HepG2 (cell line): ENCODE data around the gene GAS2L1. TPM values are rescaled to one million over a fixed set of nuclear protein-coding genes. Genes with fewer than 3 reads are reported as not detected.

ENCODE experiments used
- ATAC-seq: fragments of 200-7000 bp; cut with Tn5 transposase; 3 replicates; pipeline ENCODE4 v1.9.1; 2020; ENCODE audit warnings: mild to moderate bottlenecking, moderate library complexity
- BruUV-seq: library from RNA; stranded (reverse); fragments of 400-500 nt; replicated peaks from 2 replicates; lab custom pipeline; 2021; lab: Mats Ljungman, UMichigan
- CTCF ChIA-PET: fragments of 300-600 bp; formaldehyde crosslinking; extraction: SDS; loops from one replicate; lab custom pipeline; 2021; ENCODE audit warnings: low total read pairs, inconsistent platforms, low intra/inter-chr PET ratio; lab: Yijun Ruan, JAX
- POLR2A ChIA-PET: fragments of 350-600 bp; sonication (Branson Sonifier 250); formaldehyde crosslinking; loops from one replicate; lab custom pipeline; 2020; ENCODE audit warnings: antibody characterized with exemption, inconsistent platforms; lab: Yijun Ruan, JAX
- DNase-seq: peaks from one replicate; pipeline ENCODE4 v3.0.0-alpha.2; 2015; ENCODE audit warnings: low spot score
- FAIRE-seq: peaks from 3 replicates; lab custom pipeline; 2011; peaks lifted over from hg19 to GRCh38; lab: Jason Lieb, UNC
- H2AFZ ChIP-seq: one replicate; pipeline ENCODE4 v1.6.1; 2011; ENCODE audit warnings: low read length, inconsistent platforms
- H3K27ac ChIP-seq: fragments of 300-600 bp; 3 replicates; pipeline ENCODE4 v1.8.0; 2011; ENCODE audit warnings: mixed run types, mild to moderate bottlenecking, mixed read lengths, low read length, inconsistent platforms; ENCODE audit not compliant: insufficient read depth; ENCODE audit errors: extremely low read length
- H3K27me3 ChIP-seq, 2 experiments: fragments of 200-600 bp in 1 of 2; 2 replicates in 1 of 2; 3 replicates in 1 of 2; pipeline versions ENCODE4 v1.6.0 to v1.8.0; 2011; ENCODE audit warnings: low read length in 2 of 2, mild to moderate bottlenecking in 2 of 2, moderate library complexity in 2 of 2, inconsistent platforms in 1 of 2; ENCODE audit not compliant: insufficient read depth in 2 of 2, control insufficient read depth in 1 of 2
- H3K36me3 ChIP-seq, 2 experiments: fragments of 200-600 bp in 1 of 2; replicated peaks in 1 of 2; 2 replicates in 1 of 2; 3 replicates in 1 of 2; pipeline versions ENCODE4 v1.5.1 to v1.8.0; 2011; ENCODE audit warnings: low read length in 2 of 2, inconsistent platforms in 1 of 2; ENCODE audit not compliant: insufficient read depth in 2 of 2, control insufficient read depth in 1 of 2
- H3K4me1 ChIP-seq: 2 replicates; pipeline ENCODE4 v1.5.1; 2012; ENCODE audit warnings: low read length, inconsistent platforms; ENCODE audit not compliant: insufficient read depth
- H3K4me2 ChIP-seq: 2 replicates; pipeline ENCODE4 v1.6.0; 2011; ENCODE audit warnings: low read depth, low read length, inconsistent platforms
- H3K4me3 ChIP-seq, 3 experiments: fragments of 200-600 bp in 1 of 3; sonication (generic), shearing (Covaris generic) in 1 of 3; replicated peaks in 1 of 3; 2 replicates each; pipeline ENCODE4 v1.5.1; 2011 to 2016; ENCODE audit warnings: low read length in 3 of 3, inconsistent platforms in 2 of 3, low read depth in 2 of 3, mild to moderate bottlenecking in 2 of 3, control low read depth in 1 of 3, mixed read lengths in 1 of 3; ENCODE audit not compliant: insufficient read depth in 1 of 3
- H3K79me2 ChIP-seq: one replicate; pipeline ENCODE4 v1.6.1; 2011; ENCODE audit warnings: low read length, inconsistent platforms; ENCODE audit not compliant: insufficient read depth
- H3K9ac ChIP-seq: 2 replicates; pipeline ENCODE4 v1.6.0; 2011; ENCODE audit warnings: mild to moderate bottlenecking, low read depth, low read length, inconsistent platforms; ENCODE audit not compliant: insufficient read depth
- H3K9me3 ChIP-seq: 2 replicates; pipeline ENCODE4 v1.5.1; 2012; ENCODE audit warnings: mild to moderate bottlenecking, low read length
- H4K20me1 ChIP-seq: 2 replicates; pipeline ENCODE4 v1.6.0; 2011; ENCODE audit warnings: inconsistent platforms, mild to moderate bottlenecking, low read length, moderate library complexity; ENCODE audit not compliant: insufficient read depth
- EEA1 ChIP-seq: sonication (generic); formaldehyde crosslinking; IDR thresholded peaks from 2 replicates; pipeline ENCODE4 v1.5.1; 2020; ENCODE audit warnings: mild to moderate bottlenecking, missing genetic modification reagents, borderline replicate concordance
- HMG20A ChIP-seq: IDR thresholded peaks from 2 replicates; pipeline ENCODE4 v1.6.1; 2016; ENCODE audit warnings: borderline replicate concordance
- KLF16 ChIP-seq, 2 experiments: sonication (generic) in 1 of 2; formaldehyde crosslinking in 1 of 2; IDR thresholded peaks; 2 replicates each; pipeline versions ENCODE4 v1.6.1 to v1.8.0; 2016 to 2023; ENCODE audit warnings: missing genetic modification reagents in 2 of 2, missing compliant biosample characterization in 1 of 2
- MTF1 ChIP-seq: sonication (generic); formaldehyde crosslinking; IDR thresholded peaks from 2 replicates; pipeline ENCODE4 v1.5.0; 2020; ENCODE audit warnings: missing genetic modification reagents
- whole genome bisulfite sequencing: methylation state at CpG from one replicate; pipeline ENCODE4 v1.1.6; 2017; ENCODE audit warnings: low lambda C conversion rate; 5-methylcytosine and 5-hydroxymethylcytosine counted together
- in situ Hi-C: cut with HindIII; loops from 2 replicates; pipeline ENCODE4 v1.10.0; 2017; ENCODE audit warnings: low pct_unique_long_range_greater_than_20kb; ENCODE audit not compliant: extremely low pct_ligation_motif_present
- intact Hi-C: fragments of 100-400 bp; cut with micrococcal nuclease; formaldehyde crosslinking; loops from one replicate; pipeline ENCODE4 v1.10.0; 2022; ENCODE audit not compliant: unreplicated experiment
- polyA plus RNA-seq, 8 experiments: library from polyadenylated mRNA; depleted of rRNA in 3 of 8; stranded (reverse) in 7 of 8; unstranded in 1 of 8; fragments of >200 nt; fragmentation: Illumina TruSeq in 4 of 8; extraction: Trizol in 4 of 8; gene quantifications; 2 replicates each; pipeline versions ENCODE4 v1.2.1 to v1.2.3, GENCODE V29; 2011 to 2016; ENCODE audit warnings: low read depth in 4 of 8, missing spikeins in 1 of 8, mixed read lengths in 1 of 8; ENCODE audit not compliant: insufficient read depth in 1 of 8
- total RNA-seq, 5 experiments: library from RNA; depleted of rRNA; stranded (reverse); fragments of >200 nt; fragmentation: Illumina TruSeq; extraction: Trizol; gene quantifications; 2 replicates each; pipeline ENCODE4 v1.2.3, GENCODE V29; 2016; ENCODE audit warnings: low read depth in 1 of 5
- TF ChIP-seq, protein P1 (sequence below): sonication (generic); formaldehyde crosslinking; IDR thresholded peaks from 2 replicates; pipeline ENCODE4 v1.5.1; 2020; ENCODE audit warnings: mild to moderate bottlenecking, missing genetic modification reagents, borderline replicate concordance
- TF ChIP-seq, protein P2 (sequence below): sonication (generic); formaldehyde crosslinking; IDR thresholded peaks from 2 replicates; pipeline ENCODE4 v1.9.0; 2021; ENCODE audit warnings: mild to moderate bottlenecking, missing genetic modification reagents

GAS2L1 gene
- total and polyA plus RNA-seq, 2 of the 13 experiments (the other 11 are each of a cell fraction or from before 2014, with no cell fraction given): 1.8 to 3.3 TPM

DNA sequence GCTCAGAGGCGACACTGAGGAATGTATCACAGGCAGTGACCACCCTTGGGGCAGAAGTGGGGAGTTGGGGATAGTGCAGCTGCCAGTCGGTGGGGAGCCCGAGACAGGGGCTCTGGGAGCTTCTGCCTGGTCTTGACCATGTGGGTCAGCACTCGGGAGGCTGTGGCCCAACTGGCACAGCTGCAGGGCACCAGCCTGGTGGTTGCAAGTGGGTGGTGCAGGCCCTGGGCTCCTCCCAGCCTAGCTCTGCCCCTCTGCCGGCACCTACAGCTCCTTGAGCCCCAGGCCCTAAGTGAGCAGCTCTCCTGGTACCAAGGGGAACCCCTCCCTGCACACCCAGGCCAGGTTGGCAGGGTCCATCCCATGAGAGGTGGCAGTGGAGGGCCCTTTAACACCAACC, 21.6 kb downstream of the GAS2L1 start (continued):
- TF ChIP-seq, protein P1, sequence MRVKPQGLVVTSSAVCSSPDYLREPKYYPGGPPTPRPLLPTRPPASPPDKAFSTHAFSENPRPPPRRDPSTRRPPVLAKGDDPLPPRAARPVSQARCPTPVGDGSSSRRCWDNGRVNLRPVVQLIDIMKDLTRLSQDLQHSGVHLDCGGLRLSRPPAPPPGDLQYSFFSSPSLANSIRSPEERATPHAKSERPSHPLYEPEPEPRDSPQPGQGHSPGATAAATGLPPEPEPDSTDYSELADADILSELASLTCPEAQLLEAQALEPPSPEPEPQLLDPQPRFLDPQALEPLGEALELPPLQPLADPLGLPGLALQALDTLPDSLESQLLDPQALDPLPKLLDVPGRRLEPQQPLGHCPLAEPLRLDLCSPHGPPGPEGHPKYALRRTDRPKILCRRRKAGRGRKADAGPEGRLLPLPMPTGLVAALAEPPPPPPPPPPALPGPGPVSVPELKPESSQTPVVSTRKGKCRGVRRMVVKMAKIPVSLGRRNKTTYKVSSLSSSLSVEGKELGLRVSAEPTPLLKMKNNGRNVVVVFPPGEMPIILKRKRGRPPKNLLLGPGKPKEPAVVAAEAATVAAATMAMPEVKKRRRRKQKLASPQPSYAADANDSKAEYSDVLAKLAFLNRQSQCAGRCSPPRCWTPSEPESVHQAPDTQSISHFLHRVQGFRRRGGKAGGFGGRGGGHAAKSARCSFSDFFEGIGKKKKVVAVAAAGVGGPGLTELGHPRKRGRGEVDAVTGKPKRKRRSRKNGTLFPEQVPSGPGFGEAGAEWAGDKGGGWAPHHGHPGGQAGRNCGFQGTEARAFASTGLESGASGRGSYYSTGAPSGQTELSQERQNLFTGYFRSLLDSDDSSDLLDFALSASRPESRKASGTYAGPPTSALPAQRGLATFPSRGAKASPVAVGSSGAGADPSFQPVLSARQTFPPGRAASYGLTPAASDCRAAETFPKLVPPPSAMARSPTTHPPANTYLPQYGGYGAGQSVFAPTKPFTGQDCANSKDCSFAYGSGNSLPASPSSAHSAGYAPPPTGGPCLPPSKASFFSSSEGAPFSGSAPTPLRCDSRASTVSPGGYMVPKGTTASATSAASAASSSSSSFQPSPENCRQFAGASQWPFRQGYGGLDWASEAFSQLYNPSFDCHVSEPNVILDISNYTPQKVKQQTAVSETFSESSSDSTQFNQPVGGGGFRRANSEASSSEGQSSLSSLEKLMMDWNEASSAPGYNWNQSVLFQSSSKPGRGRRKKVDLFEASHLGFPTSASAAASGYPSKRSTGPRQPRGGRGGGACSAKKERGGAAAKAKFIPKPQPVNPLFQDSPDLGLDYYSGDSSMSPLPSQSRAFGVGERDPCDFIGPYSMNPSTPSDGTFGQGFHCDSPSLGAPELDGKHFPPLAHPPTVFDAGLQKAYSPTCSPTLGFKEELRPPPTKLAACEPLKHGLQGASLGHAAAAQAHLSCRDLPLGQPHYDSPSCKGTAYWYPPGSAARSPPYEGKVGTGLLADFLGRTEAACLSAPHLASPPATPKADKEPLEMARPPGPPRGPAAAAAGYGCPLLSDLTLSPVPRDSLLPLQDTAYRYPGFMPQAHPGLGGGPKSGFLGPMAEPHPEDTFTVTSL: no peak
- TF ChIP-seq, all 625 proteins: peak for 0

DNA sequence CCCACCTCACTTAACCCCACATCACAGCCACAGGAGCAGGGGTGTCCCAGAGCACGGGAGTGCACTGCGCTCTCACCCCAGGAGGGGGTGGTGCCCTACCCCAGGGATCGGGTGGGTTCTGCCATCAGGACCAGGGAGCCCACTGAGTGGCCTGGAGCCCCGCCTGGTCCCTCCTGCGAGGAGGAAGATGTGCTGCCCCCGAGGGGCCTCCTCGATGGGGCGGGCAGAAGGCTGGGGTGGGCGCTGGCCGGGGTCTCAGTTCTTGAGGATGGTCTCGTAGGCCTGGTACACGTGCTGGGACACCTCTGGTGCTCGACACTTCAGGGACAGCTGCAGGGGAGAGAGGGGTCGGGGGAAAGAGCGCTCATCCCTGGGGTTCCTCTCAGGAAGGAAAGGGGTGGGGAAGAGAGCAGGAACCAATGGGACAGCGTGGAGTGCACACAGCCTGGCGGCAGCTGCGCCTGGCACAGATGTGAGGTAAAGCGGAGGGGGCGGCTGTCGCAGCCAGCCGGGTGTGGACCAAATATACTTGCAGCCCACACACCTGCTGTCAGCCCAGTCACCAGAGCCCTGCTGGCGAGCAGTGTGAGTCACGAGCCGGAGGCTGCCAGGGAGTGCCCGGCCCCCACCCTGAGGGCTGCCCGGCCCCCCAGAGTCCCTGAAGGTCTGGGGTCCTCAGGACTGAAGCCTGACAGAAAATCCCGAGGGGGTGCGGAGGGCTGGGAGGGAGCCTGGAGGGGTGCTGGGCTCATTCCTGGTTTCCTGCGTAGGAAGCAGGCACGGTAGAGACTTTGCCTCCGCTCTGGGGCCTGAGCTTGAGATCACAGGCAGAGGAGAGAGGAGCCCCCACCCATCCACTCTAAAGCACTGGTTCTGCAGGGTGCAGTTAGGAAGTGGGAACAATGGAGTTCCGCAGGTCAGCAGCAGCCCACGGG, 22.4 kb downstream of the GAS2L1 start:
- H3K4me1 ChIP-seq: no peaks in the 10 kb centered on the region
- WGBS: 95% methylated on average over 25 of the region's 34 CpGs
- FAIRE-seq: no peak
- DNase-seq: no peak
- no peak overlapping the region for H2AFZ ChIP-seq
- ChIA-PET POLR2A (no interaction called here), CTCF (no interaction called here)
- no peak overlapping the region for H3K4me2 ChIP-seq
- H3K79me2 ChIP-seq: no peaks in the 10 kb centered on the region
- H3K4me3 ChIP-seq: no peak overlapping the region
- no peaks in the 10 kb centered on the region for H3K9me3 ChIP-seq
- peaks cover 6 to 16% of the 10 kb centered on the region in 2 experiments; a peak in 4 of 5 replicates for H3K36me3 ChIP-seq
- no peak overlapping the region for H3K9ac ChIP-seq
- in situ Hi-C loops (no loop called here), intact Hi-C loops (no loop called here)
- H3K27ac ChIP-seq: no peak overlapping the region
- no peaks in the 10 kb centered on the region for H3K27me3 ChIP-seq
- BruUV-seq: no TSS peak
- TF ChIP-seq EEA1 (CRISPR knock-in tag): no peak
- TF ChIP-seq, protein P2, sequence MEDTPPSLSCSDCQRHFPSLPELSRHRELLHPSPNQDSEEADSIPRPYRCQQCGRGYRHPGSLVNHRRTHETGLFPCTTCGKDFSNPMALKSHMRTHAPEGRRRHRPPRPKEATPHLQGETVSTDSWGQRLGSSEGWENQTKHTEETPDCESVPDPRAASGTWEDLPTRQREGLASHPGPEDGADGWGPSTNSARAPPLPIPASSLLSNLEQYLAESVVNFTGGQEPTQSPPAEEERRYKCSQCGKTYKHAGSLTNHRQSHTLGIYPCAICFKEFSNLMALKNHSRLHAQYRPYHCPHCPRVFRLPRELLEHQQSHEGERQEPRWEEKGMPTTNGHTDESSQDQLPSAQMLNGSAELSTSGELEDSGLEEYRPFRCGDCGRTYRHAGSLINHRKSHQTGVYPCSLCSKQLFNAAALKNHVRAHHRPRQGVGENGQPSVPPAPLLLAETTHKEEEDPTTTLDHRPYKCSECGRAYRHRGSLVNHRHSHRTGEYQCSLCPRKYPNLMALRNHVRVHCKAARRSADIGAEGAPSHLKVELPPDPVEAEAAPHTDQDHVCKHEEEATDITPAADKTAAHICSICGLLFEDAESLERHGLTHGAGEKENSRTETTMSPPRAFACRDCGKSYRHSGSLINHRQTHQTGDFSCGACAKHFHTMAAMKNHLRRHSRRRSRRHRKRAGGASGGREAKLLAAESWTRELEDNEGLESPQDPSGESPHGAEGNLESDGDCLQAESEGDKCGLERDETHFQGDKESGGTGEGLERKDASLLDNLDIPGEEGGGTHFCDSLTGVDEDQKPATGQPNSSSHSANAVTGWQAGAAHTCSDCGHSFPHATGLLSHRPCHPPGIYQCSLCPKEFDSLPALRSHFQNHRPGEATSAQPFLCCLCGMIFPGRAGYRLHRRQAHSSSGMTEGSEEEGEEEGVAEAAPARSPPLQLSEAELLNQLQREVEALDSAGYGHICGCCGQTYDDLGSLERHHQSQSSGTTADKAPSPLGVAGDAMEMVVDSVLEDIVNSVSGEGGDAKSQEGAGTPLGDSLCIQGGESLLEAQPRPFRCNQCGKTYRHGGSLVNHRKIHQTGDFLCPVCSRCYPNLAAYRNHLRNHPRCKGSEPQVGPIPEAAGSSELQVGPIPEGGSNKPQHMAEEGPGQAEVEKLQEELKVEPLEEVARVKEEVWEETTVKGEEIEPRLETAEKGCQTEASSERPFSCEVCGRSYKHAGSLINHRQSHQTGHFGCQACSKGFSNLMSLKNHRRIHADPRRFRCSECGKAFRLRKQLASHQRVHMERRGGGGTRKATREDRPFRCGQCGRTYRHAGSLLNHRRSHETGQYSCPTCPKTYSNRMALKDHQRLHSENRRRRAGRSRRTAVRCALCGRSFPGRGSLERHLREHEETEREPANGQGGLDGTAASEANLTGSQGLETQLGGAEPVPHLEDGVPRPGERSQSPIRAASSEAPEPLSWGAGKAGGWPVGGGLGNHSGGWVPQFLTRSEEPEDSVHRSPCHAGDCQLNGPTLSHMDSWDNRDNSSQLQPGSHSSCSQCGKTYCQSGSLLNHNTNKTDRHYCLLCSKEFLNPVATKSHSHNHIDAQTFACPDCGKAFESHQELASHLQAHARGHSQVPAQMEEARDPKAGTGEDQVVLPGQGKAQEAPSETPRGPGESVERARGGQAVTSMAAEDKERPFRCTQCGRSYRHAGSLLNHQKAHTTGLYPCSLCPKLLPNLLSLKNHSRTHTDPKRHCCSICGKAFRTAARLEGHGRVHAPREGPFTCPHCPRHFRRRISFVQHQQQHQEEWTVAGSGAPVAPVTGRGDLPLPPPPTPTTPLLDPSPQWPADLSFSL (CRISPR knock-in tag): no peak
- TF ChIP-seq MTF1: no peak
- no peak for TF ChIP-seq HMG20A (CRISPR knock-in tag)
- no peak for TF ChIP-seq KLF16 (CRISPR knock-in tag; IDR thresholded peaks at IDR 0.05)
- ATAC-seq: no peak
- no peaks in the 10 kb centered on the region for H4K20me1 ChIP-seq
